ENCODE measurements around the gene KRTAP5-1.
"Not testable (repeated sequence)": the region's sequence is repeated elsewhere in the genome, so short reads cannot be mapped to it uniquely, and the experiment has no call there.

Gene KRTAP5-1

DNA sequence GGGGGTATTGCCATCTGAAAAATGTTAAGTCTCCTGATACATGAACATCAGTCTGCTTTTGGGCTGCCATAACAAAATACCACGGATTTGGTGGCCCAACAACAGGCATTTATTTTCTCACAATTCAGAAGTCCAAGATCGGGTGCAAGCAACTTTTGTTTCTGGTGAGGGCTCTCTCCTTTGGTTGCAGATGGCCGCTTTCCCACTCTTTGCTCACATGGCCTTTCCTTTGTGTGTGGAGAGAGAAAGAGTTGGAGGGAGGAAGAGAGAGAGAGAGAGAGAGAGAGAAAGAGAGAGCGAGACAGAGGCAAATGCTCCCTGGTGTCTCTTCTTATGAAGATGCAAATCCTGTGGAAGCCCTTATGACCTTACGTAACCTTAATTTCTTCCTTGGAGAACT lies 15.5 kb upstream of the KRTAP5-1 start:
- no peak for DNase-seq (ENCODE audit: low spot score)

GRCh38 chr11:1598816-1599215 lies 13.7 kb upstream of the KRTAP5-1 start:
- DNase-seq (ENCODE audit: low spot score): no peak

GRCh38 chr11:1598406-1598805 lies 13.3 kb upstream of the KRTAP5-1 start:
- not testable (repeated sequence) for DNase-seq (ENCODE audit: low spot score)

- no peak for DNase-seq (ENCODE audit: low spot score)
These were observed 12.9 kb upstream of the KRTAP5-1 start, which contains the start of gene KRTAP5-2 for GRCh38 chr11:1597994-1598380. Gene KRTAP5-2, minus strand, starts transcription at chr11:1598294. Its CDS starts 44 bp downstream, at chr11:1598250.

- no peak for DNase-seq (ENCODE audit: low spot score)
These were observed 12.4 kb upstream of the KRTAP5-1 start for GRCh38 chr11:1597331-1597993.

DNA sequence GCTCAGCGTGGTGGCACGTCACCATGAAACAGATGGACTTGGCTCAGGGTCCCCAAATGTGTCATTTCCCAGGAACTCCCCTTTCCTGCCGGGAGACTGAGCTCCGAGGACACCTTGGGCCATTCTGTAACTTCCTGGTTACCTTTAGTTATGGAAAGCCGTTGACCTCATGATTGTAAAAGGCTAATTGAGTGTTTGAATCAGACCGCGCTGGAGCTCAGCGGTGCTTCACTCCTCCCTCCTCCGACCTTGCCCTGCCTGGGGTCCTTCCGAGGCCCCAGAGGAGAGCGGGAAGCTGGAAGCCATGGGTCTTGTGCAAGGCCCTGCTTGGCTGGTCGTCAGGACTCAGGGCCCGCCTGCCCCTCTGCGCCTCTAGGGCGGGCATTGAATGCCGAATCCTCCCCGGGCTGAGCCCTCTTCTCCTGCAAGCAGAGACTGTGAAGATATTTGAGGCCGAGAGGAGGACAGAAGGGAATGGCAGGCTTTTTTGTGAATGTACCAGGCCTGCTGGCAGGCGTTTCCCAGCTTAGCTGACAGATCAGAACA lies 11.6 kb upstream of the KRTAP5-1 start:
- DNase-seq (ENCODE audit: low spot score): not testable (repeated sequence)

DNA sequence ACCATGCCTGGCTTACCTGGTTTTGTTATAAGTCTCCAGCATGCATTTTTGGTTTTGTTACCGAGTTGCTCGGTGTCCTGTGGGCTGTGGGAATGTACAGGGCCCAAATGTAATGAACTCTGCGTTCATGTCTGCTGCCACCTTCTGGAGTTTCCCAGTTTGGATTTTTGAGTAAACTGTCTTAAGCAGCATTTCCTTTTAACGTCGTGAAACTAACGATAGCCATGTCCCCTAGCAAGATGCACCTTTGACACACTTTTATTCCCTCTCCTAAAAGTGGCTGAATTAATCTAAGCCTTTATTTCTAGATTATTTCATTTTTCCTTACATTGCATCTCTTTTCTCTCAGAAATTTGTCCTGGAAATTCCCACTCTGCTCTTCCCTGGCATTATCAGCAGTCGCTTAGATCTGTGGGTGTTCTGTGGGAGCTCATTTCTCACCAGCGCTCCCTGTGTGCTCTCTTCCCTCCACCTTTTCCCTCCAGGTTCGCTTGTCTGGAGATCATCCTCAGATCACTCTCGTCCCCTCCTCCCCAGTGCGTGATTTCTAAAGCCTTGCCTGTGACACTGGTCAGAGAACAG lies 11.0 kb upstream of the KRTAP5-1 start:
- not testable (repeated sequence) for DNase-seq (ENCODE audit: low spot score)

- no peak for DNase-seq (ENCODE audit: low spot score)
These were observed 7.5 kb upstream of the KRTAP5-1 start for GRCh38 chr11:1592628-1593027.

DNA sequence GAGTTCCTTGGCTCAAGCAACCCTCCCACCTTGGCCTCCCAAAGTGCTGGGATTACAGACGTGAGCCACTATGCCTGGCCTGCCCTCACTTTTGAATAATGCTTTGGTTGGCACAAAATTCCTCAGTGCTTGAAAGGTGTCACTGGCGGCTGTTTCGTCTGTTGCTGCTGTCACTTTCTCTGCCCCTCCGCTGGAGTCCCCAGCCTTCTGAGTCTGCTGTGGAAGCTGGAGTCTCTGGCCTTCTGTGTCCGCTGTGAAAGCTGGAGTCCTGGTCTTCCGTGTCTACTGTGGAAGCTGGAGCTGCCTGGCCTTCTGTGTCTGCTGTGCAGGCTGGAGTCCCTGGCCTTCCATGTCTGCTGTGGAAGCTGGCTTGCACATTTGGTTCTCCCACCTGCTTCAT lies 4.9 kb upstream of the KRTAP5-1 start:
- DNase-seq (ENCODE audit: low spot score): no peak

DNA sequence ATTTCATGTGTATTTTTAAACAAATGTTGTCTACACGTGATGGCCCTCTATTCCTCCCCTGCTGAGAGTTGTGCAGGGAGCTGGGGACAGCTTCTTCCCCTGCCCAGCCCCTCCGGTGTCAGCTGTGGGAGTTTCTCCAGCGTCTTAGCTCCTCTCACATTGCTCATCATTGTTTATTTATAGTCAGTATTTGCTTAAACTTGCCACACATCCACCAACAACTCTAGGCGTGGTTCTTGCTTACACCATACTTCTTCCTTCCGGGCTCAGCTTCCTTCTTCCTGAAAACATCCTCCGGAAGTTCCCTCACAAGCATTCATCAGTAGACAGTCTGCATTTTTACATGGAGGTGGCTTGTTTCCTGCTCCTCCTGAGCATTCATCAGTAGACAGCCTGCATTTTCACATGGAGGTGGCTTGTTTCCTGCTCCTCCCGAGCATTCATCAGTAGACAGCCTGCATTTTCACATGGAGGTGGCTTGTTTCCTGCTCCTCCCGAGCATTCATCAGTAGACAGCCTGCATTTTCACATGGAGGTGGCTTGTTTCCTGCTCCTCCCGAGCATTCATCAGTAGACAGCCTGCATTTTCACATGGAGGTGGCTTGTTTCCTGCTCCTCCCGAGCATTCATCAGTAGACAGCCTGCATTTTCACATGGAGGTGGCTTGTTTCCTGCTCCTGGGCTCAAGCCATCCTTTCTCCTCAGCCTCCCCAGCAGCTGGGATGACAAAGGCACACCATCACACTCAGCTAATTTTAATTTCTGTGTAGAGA lies 4.3 kb upstream of the KRTAP5-1 start:
- peak; percentile 61 for DNase-seq (ENCODE audit: low spot score)

GRCh38 chr11:1586699-1587098 lies 1.6 kb upstream of the KRTAP5-1 start:
- DNase-seq (ENCODE audit: low spot score): no peak

GRCh38 chr11:1582909-1583308 lies 2.2 kb downstream of the KRTAP5-1 start:
- DNase-seq (ENCODE audit: low spot score): not testable (repeated sequence)

DNA sequence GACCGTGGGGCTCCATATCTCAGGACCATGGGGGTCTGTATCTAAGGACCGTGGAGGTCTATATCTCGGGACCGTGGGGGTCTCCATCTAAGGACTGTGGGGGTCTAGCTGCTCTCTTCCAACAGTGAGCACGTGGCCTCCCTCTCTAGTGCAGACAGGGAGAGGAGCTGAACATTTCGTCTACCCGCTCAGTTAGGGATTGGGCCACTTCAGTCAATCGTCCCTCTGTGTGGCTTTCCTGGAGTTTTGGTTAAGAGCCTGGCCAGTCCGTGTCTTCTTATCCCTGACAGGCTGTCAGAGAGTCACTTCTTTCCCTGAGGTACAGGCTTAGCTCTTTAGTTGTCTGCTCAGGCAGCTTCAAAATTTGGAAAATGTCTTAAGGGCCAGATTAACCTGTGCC lies 3.1 kb downstream of the KRTAP5-1 start:
- DNase-seq (ENCODE audit: low spot score): no peak

DNA sequence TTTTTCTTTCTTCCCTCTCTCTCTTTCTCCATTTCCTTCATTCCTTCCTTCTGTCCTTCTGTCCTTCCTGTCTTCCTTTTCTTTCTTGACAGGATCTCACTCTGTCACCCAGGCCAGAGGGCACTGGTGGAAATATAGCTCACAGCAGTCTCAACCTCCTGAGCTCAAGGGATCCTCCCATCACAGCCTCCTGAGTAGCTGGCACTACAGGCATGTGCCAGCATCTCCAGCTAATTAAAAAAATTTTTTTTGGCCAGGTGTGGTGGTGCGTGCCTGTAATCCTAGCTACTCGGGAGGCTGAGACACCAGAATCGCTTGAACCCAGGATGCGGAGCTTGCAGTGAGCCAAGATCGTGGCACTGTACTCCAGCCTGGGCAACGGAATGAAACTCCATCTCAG lies 8.3 kb downstream of the KRTAP5-1 start:
- no peak for DNase-seq (ENCODE audit: low spot score)

DNA sequence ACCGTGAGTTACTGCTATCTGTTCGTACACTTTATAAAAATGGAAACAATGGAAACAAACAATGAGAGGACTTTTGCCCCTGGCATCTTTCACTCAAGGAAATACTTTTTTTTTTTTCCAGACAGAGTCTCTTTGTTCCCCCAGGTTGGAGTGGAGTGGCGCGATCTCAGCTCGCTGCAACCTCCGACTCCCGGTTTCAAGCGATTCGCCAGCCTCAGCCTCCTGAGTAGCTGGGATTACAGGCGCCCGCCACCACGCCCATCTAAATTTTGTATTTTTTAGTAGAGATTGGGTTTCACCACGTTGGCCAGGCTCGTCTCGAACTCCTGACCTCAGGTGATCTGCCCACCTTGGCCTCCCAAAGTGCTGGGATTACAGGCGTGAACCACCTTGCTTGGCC lies 9.3 kb downstream of the KRTAP5-1 start:
- not testable (repeated sequence) for DNase-seq (ENCODE audit: low spot score)

- no peak for DNase-seq (ENCODE audit: low spot score)
These were observed 10.2 kb downstream of the KRTAP5-1 start for GRCh38 chr11:1574933-1575242.

- peak; percentile 53 for DNase-seq (ENCODE audit: low spot score)
These were observed 10.7 kb downstream of the KRTAP5-1 start for GRCh38 chr11:1574238-1574932.

DNA sequence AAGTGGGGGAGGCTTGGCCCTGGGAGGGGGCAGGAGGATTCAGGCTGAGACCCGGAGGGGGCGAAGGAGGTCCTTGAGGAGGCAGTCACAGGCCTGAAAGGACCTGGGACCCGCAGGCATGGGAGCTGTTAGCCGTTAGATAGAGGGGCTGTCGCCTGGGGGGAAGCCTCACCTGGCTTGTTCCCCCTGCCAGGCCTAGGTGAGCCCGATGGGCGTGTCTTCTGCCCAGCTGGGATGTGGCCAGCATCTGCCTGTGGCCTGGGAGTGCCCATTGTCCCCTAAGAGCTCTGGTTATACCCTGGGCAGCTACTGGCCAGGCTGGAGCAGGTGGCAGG lies 11.2 kb downstream of the KRTAP5-1 start:
- DNase-seq (ENCODE audit: low spot score): no peak

DNA sequence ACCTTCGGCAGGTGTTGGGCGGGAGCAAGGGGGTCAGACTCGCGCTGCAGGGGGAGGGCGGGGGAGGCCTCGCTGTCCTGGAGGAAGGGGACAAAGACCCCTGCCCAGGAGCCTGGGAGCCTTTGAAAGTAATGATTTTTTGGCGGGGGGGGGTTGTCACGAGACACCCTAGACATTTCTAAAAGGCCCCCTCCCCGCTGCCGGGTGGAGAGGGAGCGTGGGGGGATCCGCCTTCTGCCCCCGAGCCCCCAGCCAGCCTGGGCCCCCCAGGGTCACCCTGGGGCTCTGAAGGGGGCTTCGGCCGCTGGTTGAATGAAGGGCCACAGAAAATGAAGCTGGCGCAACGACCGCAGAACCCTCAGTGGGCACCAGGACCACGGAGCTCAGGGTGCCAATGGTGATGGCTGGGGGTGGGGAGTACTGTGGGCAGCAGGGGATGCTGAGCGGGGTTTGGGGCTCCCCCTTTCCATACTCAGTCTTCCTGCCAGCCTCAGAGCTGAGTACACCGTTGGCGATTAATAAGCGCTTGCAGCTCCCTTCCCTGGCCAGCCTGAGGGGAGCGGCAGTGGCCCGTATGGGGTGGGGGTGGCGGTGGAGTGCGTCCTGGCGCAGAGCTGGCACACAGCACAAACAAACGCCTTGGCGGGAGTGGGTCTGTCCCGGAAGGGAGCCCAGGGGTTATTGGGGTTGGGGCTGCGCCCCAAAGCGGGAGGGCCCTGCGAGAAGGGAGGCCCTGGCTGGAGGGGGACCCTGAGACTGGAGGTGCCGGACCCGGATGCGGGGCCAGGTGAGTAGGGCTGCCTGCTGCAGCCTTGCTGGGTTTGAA lies 11.8 kb downstream of the KRTAP5-1 start:
- peak; percentile 23 for DNase-seq (ENCODE audit: low spot score)

GRCh38 chr11:1572197-1573076 lies 12.6 kb downstream of the KRTAP5-1 start, which contains the start of gene DUSP8:
Gene DUSP8, minus strand, starts transcription at chr11:1572271. Its CDS starts 6,445 bp downstream, at chr11:1565826.
- peak; percentile 93 for DNase-seq (ENCODE audit: low spot score)

Measured in CD4-positive, alpha-beta T cell treated with Interleukin-6 at 100 ng/mL for 8 hours (primary cell).